Astrocyte (in vitro differentiated cells and primary cell): ENCODE data around the gene BORCS5.

Experiments
- EZH2 ChIP-seq: IDR thresholded peaks from 2 replicates; pipeline ENCODE4 v1.6.1; 2012; ENCODE audit warnings: mild to moderate bottlenecking, low read length, inconsistent platforms; ENCODE audit not compliant: insufficient read depth
- TF ChIP-seq, protein P1 (sequence below): IDR thresholded peaks from 2 replicates; pipeline ENCODE4 v1.5.1; 2011; ENCODE audit warnings: low read depth, mild to moderate bottlenecking, inconsistent platforms, low read length, moderate library complexity; ENCODE audit not compliant: insufficient read depth

DNA sequence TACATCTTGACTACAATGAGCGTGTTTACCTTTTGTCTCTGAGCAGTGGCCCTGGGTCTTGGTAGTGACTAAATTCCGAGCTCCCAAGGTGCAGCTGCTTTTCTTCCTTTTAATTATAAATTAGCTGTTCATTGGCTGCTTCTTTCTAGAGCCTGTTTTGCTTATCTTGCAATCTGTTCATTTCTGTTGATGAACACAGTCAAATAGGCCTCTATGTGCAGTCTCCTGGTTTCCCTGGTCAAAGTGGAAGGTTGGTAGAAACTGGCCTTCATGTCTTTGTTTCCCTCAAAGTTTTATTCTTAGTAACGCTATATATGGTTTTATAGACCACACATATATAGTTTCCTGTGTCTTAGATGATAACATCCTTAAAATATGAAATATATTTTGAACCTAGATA, 111.7 kb downstream of the BORCS5 start:
- TF ChIP-seq, protein P1, sequence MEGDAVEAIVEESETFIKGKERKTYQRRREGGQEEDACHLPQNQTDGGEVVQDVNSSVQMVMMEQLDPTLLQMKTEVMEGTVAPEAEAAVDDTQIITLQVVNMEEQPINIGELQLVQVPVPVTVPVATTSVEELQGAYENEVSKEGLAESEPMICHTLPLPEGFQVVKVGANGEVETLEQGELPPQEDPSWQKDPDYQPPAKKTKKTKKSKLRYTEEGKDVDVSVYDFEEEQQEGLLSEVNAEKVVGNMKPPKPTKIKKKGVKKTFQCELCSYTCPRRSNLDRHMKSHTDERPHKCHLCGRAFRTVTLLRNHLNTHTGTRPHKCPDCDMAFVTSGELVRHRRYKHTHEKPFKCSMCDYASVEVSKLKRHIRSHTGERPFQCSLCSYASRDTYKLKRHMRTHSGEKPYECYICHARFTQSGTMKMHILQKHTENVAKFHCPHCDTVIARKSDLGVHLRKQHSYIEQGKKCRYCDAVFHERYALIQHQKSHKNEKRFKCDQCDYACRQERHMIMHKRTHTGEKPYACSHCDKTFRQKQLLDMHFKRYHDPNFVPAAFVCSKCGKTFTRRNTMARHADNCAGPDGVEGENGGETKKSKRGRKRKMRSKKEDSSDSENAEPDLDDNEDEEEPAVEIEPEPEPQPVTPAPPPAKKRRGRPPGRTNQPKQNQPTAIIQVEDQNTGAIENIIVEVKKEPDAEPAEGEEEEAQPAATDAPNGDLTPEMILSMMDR: no peak
- no peak for TF ChIP-seq EZH2
